ENCODE results near the gene SPATA2.
"Not testable (repeated sequence)": the region's sequence is repeated elsewhere in the genome, so short reads cannot be mapped to it uniquely, and the experiment has no call there.

Gene SPATA2

GRCh38 chr20:49915380-49916145 is at the start of gene SPATA2:
Gene SPATA2, minus strand, starts transcription at chr20:49915529. Its CDS starts 7,039 bp downstream, at chr20:49908490.
- no peaks in the 10 kb centered on the region for H3K36me3 ChIP-seq (ENCODE audit: insufficient read depth, low read depth, low read length)
- H3K9me3 ChIP-seq (ENCODE audit: insufficient read depth, low read depth, low read length) = no peaks in the 10 kb centered on the region
- H3K4me1 ChIP-seq (ENCODE audit: insufficient read depth, low read length) = no peaks in the 10 kb centered on the region
- peak within 1 kb of the TSS; percentile 90 for H3K27ac ChIP-seq (ENCODE audit: low read length)
- no peaks in the 10 kb centered on the region for H3K27me3 ChIP-seq (ENCODE audit: insufficient read depth, low read length)
- H3K4me3 ChIP-seq (ENCODE audit: low read length) = peak within 1 kb of the TSS; percentile 97
- H3K9ac ChIP-seq (ENCODE audit: low read depth, low read length) = peak within 1 kb of the TSS; percentile 89

DNA sequence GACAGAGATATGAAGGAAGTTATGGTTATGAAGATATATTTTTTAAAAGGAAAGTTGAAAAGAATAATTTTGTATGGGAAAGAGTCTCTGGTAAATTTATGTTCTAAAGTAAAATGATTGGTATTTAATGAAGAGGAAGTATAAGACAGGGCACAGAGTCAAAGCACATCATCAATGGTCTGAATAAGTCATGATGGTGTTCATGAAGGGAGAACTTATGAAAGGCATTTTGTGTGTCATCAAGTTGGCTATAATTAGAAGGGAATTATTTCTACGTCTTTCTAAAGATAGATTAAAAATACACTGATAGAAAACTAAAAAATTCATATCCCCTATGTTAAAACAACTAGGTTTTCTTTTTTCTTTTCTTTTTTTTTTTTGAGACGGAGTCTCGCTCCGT is 46.1 kb upstream of the SPATA2 start:
- H3K36me3 ChIP-seq (ENCODE audit: insufficient read depth, low read depth, low read length) = peaks cover 5% of the 10 kb centered on the region; the same call in 1 of the 2 replicates
- H3K27me3 ChIP-seq (ENCODE audit: insufficient read depth, low read length) = no peaks in the 10 kb centered on the region
- H3K9ac ChIP-seq (ENCODE audit: low read depth, low read length) = no peak overlapping the region
- H3K4me1 ChIP-seq (ENCODE audit: insufficient read depth, low read length) = no peaks in the 10 kb centered on the region
- no peak overlapping the region for H3K27ac ChIP-seq (ENCODE audit: low read length)
- H3K9me3 ChIP-seq (ENCODE audit: insufficient read depth, low read depth, low read length) = no peaks in the 10 kb centered on the region
- H3K4me3 ChIP-seq (ENCODE audit: low read length) = no peak overlapping the region

GRCh38 chr20:49957089-49957938 is 42.0 kb upstream of the SPATA2 start:
- not testable (repeated sequence) for H3K4me1 ChIP-seq (ENCODE audit: insufficient read depth, low read length); H3K9ac ChIP-seq (ENCODE audit: low read depth, low read length); H3K4me3 ChIP-seq (ENCODE audit: low read length); H3K27ac ChIP-seq (ENCODE audit: low read length); H3K9me3 ChIP-seq (ENCODE audit: insufficient read depth, low read depth, low read length); H3K27me3 ChIP-seq (ENCODE audit: insufficient read depth, low read length)
- H3K36me3 ChIP-seq (ENCODE audit: insufficient read depth, low read depth, low read length) = peaks cover 38% of the 10 kb centered on the region

DNA sequence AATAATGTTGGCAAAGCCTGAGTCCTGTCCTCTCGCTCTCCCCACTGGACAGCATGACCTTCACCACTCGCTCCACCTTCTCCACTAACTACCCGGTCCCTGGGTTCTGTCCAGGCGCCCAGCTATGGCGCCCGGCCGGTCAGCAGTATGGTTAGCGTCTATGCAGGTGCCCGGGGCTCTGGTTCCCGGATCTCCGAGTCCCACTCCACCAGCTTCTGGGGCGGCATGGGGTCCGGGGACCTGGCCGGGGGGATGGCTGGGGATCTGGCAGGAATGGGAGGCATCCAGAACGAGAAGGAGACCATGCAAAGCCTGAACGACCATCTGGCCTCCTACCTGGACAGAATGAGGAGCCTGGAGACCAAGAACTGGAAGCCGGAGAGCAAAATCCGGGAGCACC is 41.4 kb upstream of the SPATA2 start:
- Histone ChIP-seq H3K27me3 (ENCODE audit: insufficient read depth, low read length) (no peaks in the 10 kb centered on the region), H3K9me3 (ENCODE audit: insufficient read depth, low read depth, low read length) (no peaks in the 10 kb centered on the region), H3K9ac (ENCODE audit: low read depth, low read length) (no peak overlapping the region), H3K27ac (ENCODE audit: low read length) (no peak overlapping the region), H3K36me3 (ENCODE audit: insufficient read depth, low read depth, low read length) (peaks cover 44% of the 10 kb centered on the region), H3K4me1 (ENCODE audit: insufficient read depth, low read length) (no peaks in the 10 kb centered on the region), H3K4me3 (ENCODE audit: low read length) (no peak overlapping the region)

DNA sequence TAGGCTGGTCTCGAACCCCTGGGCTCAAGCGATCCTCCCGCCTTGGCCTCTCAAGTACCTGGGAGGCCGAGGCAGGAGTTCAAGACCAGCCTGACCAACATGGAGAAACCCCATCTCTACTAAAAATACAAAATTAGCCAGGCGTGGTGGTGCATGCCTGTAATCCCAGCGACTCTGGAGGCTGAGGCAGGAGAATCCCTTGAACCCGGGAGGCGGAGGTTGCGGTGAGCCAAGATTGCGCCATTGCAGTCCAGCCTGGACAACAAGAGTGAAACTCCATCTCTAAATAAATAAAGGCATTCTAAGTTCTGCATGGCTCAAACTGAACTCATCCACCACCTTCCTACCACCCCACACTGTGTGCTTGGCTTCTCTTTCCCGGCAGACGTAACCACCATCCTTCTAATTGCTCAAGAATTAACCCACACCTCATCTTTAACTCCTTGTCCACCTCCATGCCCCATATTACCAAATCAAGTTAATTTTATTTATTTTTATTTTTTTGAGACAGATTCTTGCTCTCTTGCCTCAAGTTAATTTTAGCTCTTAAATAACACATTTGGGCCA is 40.6 kb upstream of the SPATA2 start:
- not testable (repeated sequence) for H3K9ac ChIP-seq (ENCODE audit: low read depth, low read length); H3K9me3 ChIP-seq (ENCODE audit: insufficient read depth, low read depth, low read length); H3K27ac ChIP-seq (ENCODE audit: low read length); H3K4me1 ChIP-seq (ENCODE audit: insufficient read depth, low read length); H3K4me3 ChIP-seq (ENCODE audit: low read length); H3K27me3 ChIP-seq (ENCODE audit: insufficient read depth, low read length)
- peaks cover 52% of the 10 kb centered on the region for H3K36me3 ChIP-seq (ENCODE audit: insufficient read depth, low read depth, low read length)

DNA sequence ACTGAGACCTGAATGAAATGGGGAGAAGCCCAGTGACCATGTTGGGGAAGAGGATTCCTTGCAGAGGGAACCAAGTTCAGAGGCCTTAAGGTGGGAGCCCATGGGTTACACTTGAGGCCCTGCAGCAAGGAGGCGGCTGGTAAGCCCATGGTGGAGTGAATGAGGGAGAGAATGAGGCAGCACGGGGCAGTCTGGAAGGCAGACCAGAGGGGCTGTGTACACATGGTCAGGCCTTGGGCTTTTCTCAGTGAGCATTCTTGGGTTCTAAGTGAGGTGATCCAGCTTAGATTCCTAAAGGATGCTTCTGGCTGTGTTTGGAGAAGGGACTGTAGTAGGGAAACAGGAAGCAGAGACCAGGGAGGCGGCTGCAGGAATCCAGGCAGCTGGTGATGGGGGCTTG is 39.8 kb upstream of the SPATA2 start:
- Histone ChIP-seq H3K4me3 (ENCODE audit: low read length) (no peak overlapping the region), H3K36me3 (ENCODE audit: insufficient read depth, low read depth, low read length) (peaks cover 59% of the 10 kb centered on the region), H3K4me1 (ENCODE audit: insufficient read depth, low read length) (no peaks in the 10 kb centered on the region), H3K27ac (ENCODE audit: low read length) (no peak overlapping the region), H3K9me3 (ENCODE audit: insufficient read depth, low read depth, low read length) (no peaks in the 10 kb centered on the region), H3K27me3 (ENCODE audit: insufficient read depth, low read length) (no peaks in the 10 kb centered on the region), H3K9ac (ENCODE audit: low read depth, low read length) (no peak overlapping the region)

- H3K4me3 ChIP-seq (ENCODE audit: low read length) = no peak overlapping the region
- H3K27ac ChIP-seq (ENCODE audit: low read length) = no peak overlapping the region
- peaks cover 88% of the 10 kb centered on the region for H3K36me3 ChIP-seq (ENCODE audit: insufficient read depth, low read depth, low read length)
- H3K9me3 ChIP-seq (ENCODE audit: insufficient read depth, low read depth, low read length) = no peaks in the 10 kb centered on the region
- H3K27me3 ChIP-seq (ENCODE audit: insufficient read depth, low read length) = no peaks in the 10 kb centered on the region
- no peaks in the 10 kb centered on the region for H3K4me1 ChIP-seq (ENCODE audit: insufficient read depth, low read length)
- H3K9ac ChIP-seq (ENCODE audit: low read depth, low read length) = no peak overlapping the region
These were observed 35.8 kb upstream of the SPATA2 start for GRCh38 chr20:49951151-49951550.

- Histone ChIP-seq H3K27me3 (ENCODE audit: insufficient read depth, low read length) (no peaks in the 10 kb centered on the region), H3K36me3 (ENCODE audit: insufficient read depth, low read depth, low read length) (peaks cover 92% of the 10 kb centered on the region), H3K9me3 (ENCODE audit: insufficient read depth, low read depth, low read length) (no peaks in the 10 kb centered on the region), H3K4me1 (ENCODE audit: insufficient read depth, low read length) (no peaks in the 10 kb centered on the region), H3K4me3 (ENCODE audit: low read length) (no peak overlapping the region), H3K27ac (ENCODE audit: low read length) (no peak overlapping the region), H3K9ac (ENCODE audit: low read depth, low read length) (no peak overlapping the region)
These were observed 33.6 kb upstream of the SPATA2 start for GRCh38 chr20:49948809-49949507.

DNA sequence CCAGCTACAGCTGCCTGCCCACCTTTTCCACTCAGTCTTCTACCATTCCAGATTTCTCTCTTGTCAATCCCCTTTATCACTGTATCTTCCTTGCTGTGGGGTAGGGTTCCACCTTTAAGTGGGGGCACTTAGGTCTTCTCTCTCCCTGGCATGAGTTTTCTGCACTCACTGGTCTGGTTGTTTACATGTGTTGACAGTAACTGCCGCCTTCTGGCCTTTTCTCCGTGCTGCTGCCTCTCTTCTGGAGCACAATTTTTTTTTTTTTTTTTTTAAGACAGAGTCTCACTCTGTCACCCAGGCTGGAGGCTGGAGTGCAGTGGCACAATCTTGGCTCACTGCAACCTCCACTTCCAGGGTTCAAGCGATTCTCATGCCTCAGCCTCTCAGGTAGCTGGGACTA is 32.8 kb upstream of the SPATA2 start:
- Histone ChIP-seq H3K4me1 (ENCODE audit: insufficient read depth, low read length) (no peaks in the 10 kb centered on the region), H3K27me3 (ENCODE audit: insufficient read depth, low read length) (no peaks in the 10 kb centered on the region), H3K9me3 (ENCODE audit: insufficient read depth, low read depth, low read length) (no peaks in the 10 kb centered on the region), H3K27ac (ENCODE audit: low read length) (no peak overlapping the region), H3K36me3 (ENCODE audit: insufficient read depth, low read depth, low read length) (peaks cover 88% of the 10 kb centered on the region), H3K9ac (ENCODE audit: low read depth, low read length) (no peak overlapping the region), H3K4me3 (ENCODE audit: low read length) (no peak overlapping the region)

DNA sequence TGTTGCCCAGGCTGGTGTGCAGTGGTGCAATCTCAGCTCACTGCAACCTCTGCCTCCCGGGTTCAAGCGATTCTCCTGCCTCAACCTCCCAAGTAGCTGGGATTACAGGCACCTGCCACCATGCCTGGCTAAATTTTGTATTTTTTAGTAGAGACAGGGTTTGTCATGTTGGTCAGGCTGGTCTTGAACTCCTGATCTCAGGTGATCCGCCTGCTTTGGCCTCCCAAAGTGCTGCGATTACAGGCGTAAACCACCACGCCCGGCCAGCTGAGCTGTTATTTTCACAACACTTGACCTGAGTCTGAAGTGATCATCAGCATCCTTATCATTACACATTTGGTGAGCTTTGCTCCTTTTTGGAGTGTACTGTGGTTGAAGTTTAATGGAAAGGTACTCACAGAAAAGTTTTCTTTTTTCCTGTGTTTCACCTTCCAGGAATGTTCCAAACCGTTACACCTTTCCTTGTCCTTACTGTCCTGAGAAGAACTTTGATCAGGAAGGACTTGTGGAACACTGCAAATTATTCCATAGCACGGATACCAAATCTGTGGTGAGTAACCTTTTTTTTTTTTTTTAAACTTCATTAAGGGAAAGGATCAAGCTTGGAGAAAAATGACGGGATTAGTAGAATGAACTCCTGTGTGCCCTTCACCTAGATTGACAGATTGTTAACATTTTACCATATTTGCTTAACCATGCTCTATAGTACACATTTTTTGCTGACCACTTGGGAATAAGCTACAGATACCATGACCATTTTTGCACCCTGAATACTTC is 30.6 kb upstream of the SPATA2 start:
- Histone ChIP-seq H3K36me3 (ENCODE audit: insufficient read depth, low read depth, low read length) (peaks cover 88% of the 10 kb centered on the region), H3K4me1 (ENCODE audit: insufficient read depth, low read length) (no peaks in the 10 kb centered on the region), H3K4me3 (ENCODE audit: low read length) (no peak overlapping the region)

DNA sequence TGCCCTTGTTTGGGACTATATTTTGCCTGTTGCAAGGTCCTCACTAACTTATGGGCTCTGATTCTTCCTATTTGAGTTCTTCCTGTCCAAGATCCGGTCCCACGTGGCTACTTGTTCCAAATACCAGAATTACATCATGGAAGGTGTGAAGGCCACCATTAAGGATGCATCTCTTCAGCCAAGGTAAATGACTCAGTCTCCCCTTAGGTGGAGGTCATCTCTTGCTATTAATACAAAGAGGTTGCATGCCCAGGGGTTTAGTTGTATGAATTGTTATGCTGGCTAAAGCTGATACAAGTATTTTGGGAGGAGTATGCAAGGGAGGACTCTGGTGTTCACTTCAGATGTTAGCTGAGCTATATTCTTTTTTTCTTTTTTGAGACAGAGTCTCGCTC is 30.0 kb upstream of the SPATA2 start:
- Histone ChIP-seq H3K27me3 (ENCODE audit: insufficient read depth, low read length) (no peaks in the 10 kb centered on the region), H3K9me3 (ENCODE audit: insufficient read depth, low read depth, low read length) (no peaks in the 10 kb centered on the region), H3K9ac (ENCODE audit: low read depth, low read length) (no peak overlapping the region), H3K4me1 (ENCODE audit: insufficient read depth, low read length) (no peaks in the 10 kb centered on the region), H3K36me3 (ENCODE audit: insufficient read depth, low read depth, low read length) (peaks cover 82% of the 10 kb centered on the region), H3K27ac (ENCODE audit: low read length) (no peak overlapping the region), H3K4me3 (ENCODE audit: low read length) (no peak overlapping the region)

More for the DNA sequence above, 30.6 kb upstream of the SPATA2 start:
- H3K9me3 ChIP-seq (ENCODE audit: insufficient read depth, low read depth, low read length) = no peaks in the 10 kb centered on the region
- no peaks in the 10 kb centered on the region for H3K27me3 ChIP-seq (ENCODE audit: insufficient read depth, low read length)
- H3K9ac ChIP-seq (ENCODE audit: low read depth, low read length) = no peak overlapping the region
- no peak overlapping the region for H3K27ac ChIP-seq (ENCODE audit: low read length)

Data from iPS-20b (cell line).